IPS DF 19.7 (cell line): ENCODE measurements around the gene SPATA13.
"Not testable (repeated sequence)": the region's sequence is repeated elsewhere in the genome, so short reads cannot be mapped to it uniquely, and the experiment has no call there.

ENCODE experiments used
- DNase-seq: peaks from one replicate; pipeline ENCODE4 v3.0.0-alpha.2; 2013; ENCODE audit warnings: low read depth, low spot score

The SPATA13 gene

GRCh38 chr13:24194447-24194846, 33.9 kb downstream of the SPATA13 start:
- no peak for DNase-seq

DNA sequence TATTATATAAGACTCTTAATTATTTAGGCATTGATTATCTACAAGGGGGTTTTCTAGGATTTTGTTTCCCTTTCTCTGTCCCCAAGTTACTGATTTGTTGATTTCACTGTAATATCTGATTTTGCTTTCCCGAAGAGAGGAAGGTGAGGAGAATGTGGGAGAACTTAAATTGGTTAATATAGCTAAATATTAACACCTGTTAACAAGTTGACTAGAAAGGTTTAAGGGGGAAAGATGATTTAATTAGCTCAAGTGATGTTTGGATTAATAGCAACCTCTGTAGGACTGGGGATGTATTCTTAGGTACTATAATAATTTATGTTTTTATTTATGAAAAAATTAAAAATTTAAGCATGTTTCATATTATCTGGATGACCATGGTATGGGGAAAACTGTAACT, 35.1 kb downstream of the SPATA13 start:
- DNase-seq, result no peak

- no peak for DNase-seq
Observed at GRCh38 chr13:24196593-24197197, 36.2 kb downstream of the SPATA13 start.

- DNase-seq, result no peak
Observed at GRCh38 chr13:24199016-24199415, 38.5 kb downstream of the SPATA13 start.

GRCh38 chr13:24202215-24202614, 41.7 kb downstream of the SPATA13 start:
- no peak for DNase-seq

DNA sequence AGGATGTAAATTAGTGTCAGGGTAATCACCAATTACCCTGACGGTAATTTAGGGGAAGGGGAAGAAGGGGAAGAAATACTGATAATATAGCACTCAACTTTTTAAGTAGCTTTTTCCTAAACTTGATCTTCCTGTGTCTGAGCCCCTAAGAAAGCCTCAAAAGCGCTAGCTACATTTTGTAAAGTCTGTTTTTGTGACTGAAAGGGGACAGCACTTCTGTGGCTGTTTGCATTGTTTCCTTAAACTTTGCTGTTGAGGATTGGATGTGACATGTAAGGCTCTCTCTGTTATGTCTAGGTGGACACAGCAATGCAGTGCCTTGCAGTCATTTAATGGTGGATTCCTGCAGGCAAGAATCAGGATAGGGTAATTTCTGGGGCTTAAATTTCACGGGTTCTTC, 42.8 kb downstream of the SPATA13 start:
- DNase-seq, result no peak

- DNase-seq, result no peak
Observed at GRCh38 chr13:24203811-24204210, 43.3 kb downstream of the SPATA13 start.

GRCh38 chr13:24205076-24205475, 44.6 kb downstream of the SPATA13 start:
- DNase-seq, result not testable (repeated sequence)

GRCh38 chr13:24207841-24208667, 47.5 kb downstream of the SPATA13 start:
- no peak for DNase-seq

DNA sequence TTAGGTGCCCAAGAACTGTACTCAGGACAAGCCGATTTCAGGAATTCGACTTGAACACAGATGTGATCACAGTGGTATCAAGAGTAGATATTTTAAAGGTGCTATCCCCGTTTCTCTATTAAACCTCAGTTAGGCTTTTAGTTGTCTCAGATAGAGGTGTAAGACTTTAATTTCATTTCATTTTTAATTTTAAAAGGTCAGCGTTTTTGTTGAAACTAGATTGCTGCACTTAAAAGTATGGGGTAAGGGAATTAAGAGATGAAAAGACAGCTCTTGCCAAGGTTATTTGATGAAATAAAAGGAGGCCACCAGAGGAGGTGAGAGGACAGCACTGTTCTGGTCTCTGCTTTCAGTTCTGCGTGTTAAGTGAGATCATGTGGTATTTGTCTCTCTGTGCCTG, 48.6 kb downstream of the SPATA13 start:
- DNase-seq, result no peak

DNA sequence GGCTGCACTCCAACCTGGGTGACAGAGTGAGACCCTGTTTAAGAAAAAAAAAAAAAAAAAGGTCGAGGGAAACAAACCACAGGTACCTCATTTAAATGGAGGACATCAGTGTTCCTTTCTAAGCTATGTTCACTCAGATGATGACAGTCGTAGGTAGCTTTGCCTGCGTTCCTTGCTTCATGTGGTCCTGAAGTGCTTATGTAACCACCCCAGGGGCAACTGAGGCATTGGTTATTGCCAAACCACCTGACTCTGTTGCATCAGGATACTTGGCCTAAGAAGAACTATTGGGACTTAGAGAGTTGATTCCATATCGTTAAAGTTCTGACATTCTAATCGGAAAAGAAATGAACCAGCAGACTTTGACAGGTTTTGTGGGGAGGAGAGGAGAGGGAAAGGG, 51.7 kb downstream of the SPATA13 start:
- DNase-seq, result no peak

DNA sequence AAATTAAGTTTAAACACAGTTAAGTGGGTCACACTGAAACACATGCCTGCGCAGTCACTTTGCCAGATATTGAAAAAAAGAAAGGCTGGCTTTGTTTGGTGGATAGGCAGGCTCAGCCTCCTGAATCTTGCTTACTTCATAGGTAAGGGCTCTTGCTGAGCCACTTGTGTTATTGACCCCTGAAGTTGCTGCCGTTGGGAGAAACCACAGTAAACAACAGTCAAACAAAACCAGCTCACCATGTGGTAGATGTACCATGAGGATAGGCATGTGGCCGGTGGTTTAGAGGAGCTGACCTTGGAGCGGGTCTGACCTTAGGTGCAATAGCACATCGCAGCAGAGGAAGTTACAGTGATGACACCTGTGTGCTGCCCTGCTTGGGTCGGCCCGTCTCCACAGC, 52.2 kb downstream of the SPATA13 start:
- DNase-seq, result no peak

- DNase-seq, result no peak
Observed at GRCh38 chr13:24213932-24214331, 53.4 kb downstream of the SPATA13 start.

DNA sequence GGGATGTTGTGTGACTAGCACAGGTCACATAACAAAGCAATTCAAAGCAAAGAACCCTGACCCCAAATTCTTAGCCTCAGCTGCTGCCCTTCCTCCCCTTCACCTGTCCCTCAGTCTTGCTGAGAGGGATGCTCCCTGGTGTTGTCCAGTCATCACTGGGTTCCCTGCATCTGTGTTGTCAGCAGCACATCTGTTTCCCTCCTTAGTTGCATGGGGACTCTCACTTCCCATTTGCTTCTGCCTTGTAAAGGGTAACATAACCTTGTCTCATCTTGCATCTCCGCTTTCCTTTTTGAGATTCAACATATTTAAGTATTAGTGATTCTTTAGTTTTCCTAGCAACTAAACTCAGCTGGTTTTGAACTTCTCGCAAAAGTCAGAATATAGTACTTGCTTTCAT, 54.0 kb downstream of the SPATA13 start:
- no peak for DNase-seq

DNA sequence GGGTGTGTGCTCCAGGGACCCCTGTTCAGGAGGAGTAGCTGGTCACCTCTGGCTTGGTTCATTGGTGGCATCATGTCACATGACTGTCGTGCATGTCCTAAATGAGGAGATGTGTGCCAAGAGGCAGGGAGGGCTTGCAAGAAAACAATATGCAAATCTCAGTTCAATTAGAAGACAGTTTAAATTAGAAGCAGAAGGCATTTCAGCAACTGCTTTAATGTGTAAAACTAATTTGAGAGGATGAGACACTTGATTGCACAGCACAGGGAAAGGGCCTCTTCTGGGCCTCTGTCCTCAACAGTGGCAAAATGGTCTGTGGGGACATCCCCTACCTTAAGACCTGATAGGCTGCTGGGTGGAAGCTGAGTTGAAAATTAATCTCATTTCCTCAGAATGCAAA, 54.6 kb downstream of the SPATA13 start:
- no peak for DNase-seq

- DNase-seq, result no peak
Observed at GRCh38 chr13:24215732-24216131, 55.2 kb downstream of the SPATA13 start.

DNA sequence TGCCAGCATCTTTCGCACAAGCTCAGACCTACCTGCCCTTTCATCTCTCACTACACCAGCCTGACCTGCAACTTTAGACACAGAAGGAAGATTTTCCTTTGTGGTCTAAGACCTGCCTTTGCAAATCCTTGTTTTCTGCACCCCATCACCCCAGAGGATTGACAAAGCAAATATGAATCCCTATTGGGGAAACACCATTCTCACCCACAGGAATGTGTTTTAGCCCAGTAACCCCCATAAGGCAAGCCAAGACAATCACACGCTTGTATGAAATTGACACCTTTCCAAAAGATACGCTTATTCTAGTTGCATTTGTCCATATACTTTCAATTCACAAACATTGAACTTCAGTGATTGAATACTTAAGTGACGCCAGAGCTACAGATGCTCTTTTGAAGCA, 55.7 kb downstream of the SPATA13 start:
- no peak for DNase-seq

DNA sequence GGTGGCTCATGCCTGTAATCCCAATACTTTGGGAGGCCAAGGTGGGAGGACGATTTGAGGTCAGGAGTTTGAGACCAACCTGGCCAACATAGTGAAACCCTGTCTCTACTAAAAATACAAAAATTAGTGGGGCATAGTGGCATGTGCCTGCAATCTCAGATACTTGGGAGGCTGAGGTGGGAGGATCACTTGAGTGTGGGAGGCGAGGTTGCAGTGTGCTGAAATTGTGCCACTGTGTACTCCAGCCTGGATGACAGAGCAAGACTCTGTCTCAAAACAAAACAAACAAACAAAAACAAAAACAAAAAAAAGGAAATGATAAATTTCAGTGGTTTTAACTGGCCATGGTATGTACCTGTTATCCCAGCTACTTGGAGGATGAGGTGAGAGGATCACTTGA, 56.3 kb downstream of the SPATA13 start:
- not testable (repeated sequence) for DNase-seq

- DNase-seq, result no peak
Observed at GRCh38 chr13:24217601-24218281, 57.2 kb downstream of the SPATA13 start.

DNA sequence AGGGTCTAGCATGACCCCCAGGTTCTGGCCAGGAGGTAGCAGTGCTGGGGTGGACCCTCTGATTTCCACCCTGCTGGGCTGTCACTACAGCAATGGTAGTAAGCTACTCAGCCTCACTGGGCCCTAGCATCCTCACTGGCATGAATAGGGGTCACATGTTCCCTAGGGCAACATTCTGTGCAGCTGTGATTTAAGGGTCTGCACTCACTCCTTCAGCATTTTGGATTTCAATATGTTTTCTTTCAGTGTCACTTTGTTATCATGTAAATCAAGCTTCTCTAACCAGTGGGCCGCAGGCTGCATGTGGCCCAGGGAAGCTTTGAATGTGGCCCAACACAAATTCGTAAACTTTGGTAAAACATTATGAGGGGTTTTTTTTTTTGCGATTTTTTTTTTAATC, 57.8 kb downstream of the SPATA13 start:
- no peak for DNase-seq

DNA sequence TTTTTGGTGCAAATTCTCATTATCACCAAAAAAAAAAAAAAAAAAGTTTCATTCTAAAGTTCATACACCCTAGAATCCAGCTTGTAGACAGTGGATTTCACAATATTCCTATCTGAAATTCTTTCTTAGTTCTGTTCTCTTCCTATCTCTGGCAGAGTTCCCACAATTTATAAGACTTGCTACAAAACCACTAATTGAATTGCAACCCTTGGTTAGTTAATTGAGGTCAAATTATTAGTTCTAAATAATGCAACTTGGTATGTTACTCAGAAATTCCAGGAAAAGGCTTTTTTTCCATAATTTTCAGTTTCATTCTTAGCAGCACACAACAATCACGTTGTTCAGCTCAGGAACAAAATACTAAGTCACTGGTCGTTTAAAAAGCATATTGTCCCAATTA, 58.5 kb downstream of the SPATA13 start:
- no peak for DNase-seq

GRCh38 chr13:24220086-24220703, 59.7 kb downstream of the SPATA13 start:
- DNase-seq, result no peak
